Upper lobe of right lung (tissue), 1 donor: Measurements from ENCODE around the gene ARID1B. TPM values are rescaled to one million over a fixed set of nuclear protein-coding genes. Genes with fewer than 3 reads are reported as not detected.

ENCODE experiments used
- ATAC-seq: fragments of 200-7000 bp; cut with Tn5 transposase; one replicate; pipeline ENCODE4 v1.9.1; 2020; ENCODE audit warnings: mild to moderate bottlenecking, moderate library complexity
- DNase-seq: peaks from one replicate; pipeline ENCODE4 v3.0.0-alpha.2; 2020
- H3K27ac ChIP-seq: fragments of 200-600 bp; one replicate; pipeline ENCODE4 v1.8.0; 2022
- H3K27me3 ChIP-seq: fragments of 200-600 bp; one replicate; pipeline ENCODE4 v1.8.0; 2022; ENCODE audit warnings: mild to moderate bottlenecking
- H3K36me3 ChIP-seq: fragments of 200-600 bp; one replicate; pipeline ENCODE4 v1.8.0; 2022
- H3K4me1 ChIP-seq: fragments of 200-600 bp; one replicate; pipeline ENCODE4 v1.8.0; 2022
- H3K4me3 ChIP-seq: fragments of 200-600 bp; one replicate; pipeline ENCODE4 v1.8.0; 2022; ENCODE audit warnings: mild to moderate bottlenecking
- H3K9me3 ChIP-seq: fragments of 200-600 bp; one replicate; pipeline ENCODE4 v1.8.0; 2022
- CTCF ChIP-seq: fragments of 200-600 bp; IDR thresholded peaks from one replicate; pipeline ENCODE4 v1.8.0; 2022; ENCODE audit warnings: antibody characterized with exemption
- intact Hi-C: fragments of 100-400 bp; cut with DNase I; formaldehyde crosslinking; loops from one replicate; pipeline ENCODE4 v1.11.0; 2022
- total RNA-seq: library from RNA; stranded (reverse); fragmentation: NEBNext Ultra II Directional; extraction: Animal tissue kit (Norgen Biotek cat#: 25700); gene quantifications from one replicate; pipeline ENCODE4 v1.2.1, GENCODE V29; 2021
- donor health status: DM: no; HTN: yes; CAD: no; lungs with severe emphysema.

ARID1B gene
- total RNA-seq, 1 donor from 2014 or later = 80.4 TPM

GRCh38 chr6:157012355-157012754 lies 235.2 kb downstream of the ARID1B start:
- ATAC-seq (no peak), DNase-seq (no peak)
- Histone ChIP-seq H3K27me3 (no peaks in the 10 kb centered on the region), H3K36me3 (no peaks in the 10 kb centered on the region), H3K9me3 (no peaks in the 10 kb centered on the region), H3K4me3 (no peak overlapping the region), H3K4me1 (no peaks in the 10 kb centered on the region), H3K27ac (no peak overlapping the region)
- TF ChIP-seq CTCF = no peak
- intact Hi-C loops = no loop called here

GRCh38 chr6:157013649-157014304 lies 236.6 kb downstream of the ARID1B start:
- ATAC-seq (no peak), DNase-seq (no peak)
- Histone ChIP-seq H3K27me3 (no peaks in the 10 kb centered on the region), H3K36me3 (no peaks in the 10 kb centered on the region), H3K27ac (no peak overlapping the region), H3K4me1 (no peaks in the 10 kb centered on the region), H3K9me3 (no peaks in the 10 kb centered on the region), H3K4me3 (no peak overlapping the region)
- intact Hi-C loops = no loop called here
- no peak for TF ChIP-seq CTCF

- no peak overlapping the region for H3K4me3 ChIP-seq
- no peak overlapping the region for H3K27ac ChIP-seq
- intact Hi-C loops = no loop called here
- DNase-seq = no peak
- H3K27me3 ChIP-seq = no peaks in the 10 kb centered on the region
- no peak for ATAC-seq
- TF ChIP-seq CTCF = no peak
- H3K36me3 ChIP-seq = no peaks in the 10 kb centered on the region
- peaks cover 3% of the 10 kb centered on the region for H3K4me1 ChIP-seq
- no peaks in the 10 kb centered on the region for H3K9me3 ChIP-seq
Observed at GRCh38 chr6:157014871-157015270, 237.7 kb downstream of the ARID1B start.

GRCh38 chr6:157017022-157017421 lies 239.8 kb downstream of the ARID1B start:
- peaks cover 9% of the 10 kb centered on the region for H3K4me1 ChIP-seq
- H3K9me3 ChIP-seq = no peaks in the 10 kb centered on the region
- no peak overlapping the region for H3K4me3 ChIP-seq
- DNase-seq (no peak), ATAC-seq (no peak)
- H3K27me3 ChIP-seq = no peaks in the 10 kb centered on the region
- no peaks in the 10 kb centered on the region for H3K36me3 ChIP-seq
- TF ChIP-seq CTCF = no peak
- no peak overlapping the region for H3K27ac ChIP-seq
- intact Hi-C loops = no loop called here

- Histone ChIP-seq H3K9me3 (no peaks in the 10 kb centered on the region), H3K36me3 (no peaks in the 10 kb centered on the region), H3K27ac (no peak overlapping the region), H3K4me1 (peaks cover 16% of the 10 kb centered on the region), H3K4me3 (no peak overlapping the region), H3K27me3 (no peaks in the 10 kb centered on the region)
- DNase-seq (no peak), ATAC-seq (no peak)
- intact Hi-C loops = no loop called here
- no peak for TF ChIP-seq CTCF
Observed at GRCh38 chr6:157017861-157018260, 240.7 kb downstream of the ARID1B start.
